Activated CD4-positive, alpha-beta T cell treated with anti-CD3 and anti-CD28 coated beads, Interleukin-2, amount 50 U/mL, for 24 hours (primary cell): ENCODE results near the gene CNPY2.
"Not testable (repeated sequence)": the region's sequence is repeated elsewhere in the genome, so short reads cannot be mapped to it uniquely, and the experiment has no call there.

ENCODE experiments used
- DNase-seq, 2 donors: peaks; one replicate each; pipeline ENCODE4 v3.0.0-alpha.2; 2020; ENCODE audit warnings: low read depth in 1 of 2, low spot score in 1 of 2

Gene CNPY2

GRCh38 chr12:56298828-56299227 lies 17.0 kb downstream of the CNPY2 start:
- DNase-seq: no peak

- DNase-seq: no peak
These were observed 18.4 kb downstream of the CNPY2 start for GRCh38 chr12:56297400-56297799.

DNA sequence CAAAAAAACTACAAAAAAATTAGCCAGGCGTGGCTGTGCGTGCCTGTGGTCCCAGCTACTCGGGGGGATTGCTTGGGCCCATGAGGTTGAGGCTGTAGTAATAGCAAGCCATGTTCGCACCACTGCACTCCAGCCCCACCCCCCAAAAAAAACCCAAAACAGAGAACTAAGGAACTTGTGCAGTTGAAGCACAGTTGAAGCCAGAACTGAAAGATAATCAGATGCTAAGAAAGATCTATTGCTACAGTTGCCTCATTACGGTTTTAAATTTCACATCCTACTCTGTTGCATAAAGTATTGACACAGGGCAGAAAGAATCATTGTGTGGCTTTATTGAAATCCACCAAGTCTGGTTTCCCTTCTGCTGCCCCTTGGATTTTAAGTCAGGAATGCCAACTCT lies 19.5 kb downstream of the CNPY2 start:
- no peak for DNase-seq

DNA sequence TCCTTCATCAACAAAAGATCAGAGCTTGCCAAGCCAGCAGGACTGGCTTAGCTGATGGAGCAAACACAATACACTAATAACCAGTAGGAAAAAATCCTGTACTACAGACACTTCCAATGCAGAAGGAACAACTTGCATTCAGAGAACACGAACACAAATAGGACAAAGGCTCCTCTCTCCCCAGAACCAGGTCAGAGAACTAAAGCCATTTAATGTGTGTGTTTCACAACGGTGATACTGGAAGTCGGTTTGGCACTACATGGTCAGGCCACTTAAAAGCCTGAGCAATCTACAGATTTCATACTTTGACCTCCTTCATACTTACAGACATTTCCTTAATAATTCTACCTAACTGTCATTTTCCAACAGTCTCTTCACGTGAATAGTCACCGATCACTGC lies 22.0 kb downstream of the CNPY2 start:
- DNase-seq: no peak

DNA sequence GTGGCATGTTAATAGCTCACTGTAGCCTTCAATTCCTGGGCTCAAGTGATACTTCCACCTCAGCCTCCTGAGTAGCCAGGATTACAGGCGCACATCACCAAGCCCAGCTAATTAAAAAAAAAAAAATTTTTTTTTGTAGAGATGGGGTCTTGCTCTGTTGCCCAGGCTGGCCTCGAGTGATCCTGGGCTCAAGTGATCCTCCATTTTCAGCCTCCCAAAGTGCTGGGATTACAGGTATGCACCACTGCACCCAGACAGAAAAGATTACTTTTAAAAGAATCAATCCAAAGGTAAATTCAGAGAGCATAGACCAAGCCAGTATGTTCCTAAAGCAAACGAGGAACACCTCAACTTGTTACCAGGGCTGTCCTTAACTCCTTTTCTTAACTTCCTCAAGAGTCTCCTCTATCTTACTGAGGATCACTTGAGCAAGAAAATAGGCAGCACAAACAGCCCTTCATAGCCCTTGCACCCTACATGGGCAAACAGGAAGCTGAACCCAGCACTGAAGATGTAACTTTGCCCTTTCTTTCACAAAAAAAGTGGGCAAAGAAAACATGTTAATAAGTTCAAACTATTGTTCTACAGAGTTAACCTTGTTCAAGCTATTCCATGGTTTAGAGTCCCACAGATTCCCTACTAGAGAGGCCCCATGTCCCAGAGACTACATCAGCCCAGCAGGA lies 26.9 kb downstream of the CNPY2 start:
- DNase-seq: no peak

DNA sequence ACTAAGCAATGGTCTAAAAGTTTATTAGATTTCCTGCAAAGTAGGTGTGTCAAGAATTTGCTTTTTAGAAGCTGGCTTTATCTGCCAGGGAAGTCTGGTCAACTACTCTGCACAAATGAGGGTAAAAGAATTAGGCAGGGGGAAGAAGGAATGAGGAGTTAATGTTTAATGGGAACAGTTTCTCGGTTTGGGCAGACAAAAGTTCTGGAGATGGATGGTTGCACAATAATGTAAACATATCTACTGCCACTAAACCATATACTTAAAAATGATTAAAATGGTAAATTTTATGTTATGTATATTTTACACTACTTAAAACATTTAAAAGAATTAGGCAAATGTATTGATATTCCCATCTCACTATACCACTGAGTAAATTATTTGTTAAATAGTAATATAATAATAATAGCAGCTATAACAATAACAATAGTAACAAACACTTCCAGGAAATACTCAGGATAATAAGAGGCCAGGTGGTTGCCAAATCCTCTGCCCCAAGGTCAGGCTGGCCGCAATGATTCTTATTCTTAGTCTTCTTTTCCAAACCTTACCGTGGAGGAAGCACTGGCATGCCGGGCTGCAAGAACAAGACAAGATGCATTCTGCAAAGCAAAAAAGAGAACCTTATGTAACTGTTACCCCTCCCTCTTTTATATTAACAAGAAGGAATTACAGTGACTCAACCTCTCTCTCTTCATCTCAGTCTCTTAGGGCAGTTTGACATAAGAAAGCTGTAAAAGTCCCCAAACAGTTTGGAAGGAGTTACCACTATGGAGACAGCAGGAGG lies 29.6 kb downstream of the CNPY2 start:
- no peak for DNase-seq

GRCh38 chr12:56284263-56284662 lies 31.5 kb downstream of the CNPY2 start:
- not testable (repeated sequence) for DNase-seq

DNA sequence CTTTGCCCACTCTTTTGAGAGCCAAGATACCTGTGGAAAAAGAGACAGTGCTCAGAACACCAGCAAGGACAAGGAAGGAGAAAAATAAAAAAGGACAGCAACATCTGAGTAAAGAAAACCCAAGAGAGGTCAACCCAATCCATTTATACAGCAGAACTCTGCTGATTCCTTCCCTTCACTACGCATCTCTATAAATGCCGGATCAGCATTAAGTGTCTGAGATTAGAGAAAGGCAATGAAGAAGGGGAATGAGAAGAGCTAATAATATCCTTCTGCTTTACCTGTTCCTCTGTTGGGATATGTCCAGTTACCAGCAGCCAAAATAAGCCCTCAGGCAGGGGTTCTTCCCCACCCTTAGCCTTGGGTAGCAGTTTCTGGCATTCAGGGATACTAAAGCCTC lies 33.2 kb downstream of the CNPY2 start:
- DNase-seq: no peak

DNA sequence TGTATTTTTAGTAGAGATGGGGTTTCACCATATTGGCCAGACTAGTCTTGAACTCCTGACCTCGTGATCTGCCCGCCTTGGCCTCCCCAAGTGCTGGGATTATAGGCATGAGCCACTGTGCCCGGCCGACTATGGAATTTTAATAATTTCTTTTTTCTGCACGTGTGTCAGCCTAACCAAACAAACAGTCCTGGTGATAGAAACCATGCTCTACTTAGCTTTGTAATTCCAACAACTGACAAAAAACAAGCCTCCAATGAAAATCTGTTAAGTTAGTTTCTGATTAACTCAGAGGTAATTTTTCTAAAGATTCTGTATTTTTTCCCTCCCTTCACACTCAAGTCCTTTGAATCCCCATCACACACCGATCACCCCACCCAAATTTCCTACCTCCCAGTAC lies 33.8 kb downstream of the CNPY2 start:
- no peak for DNase-seq

- DNase-seq: no peak
These were observed 34.9 kb downstream of the CNPY2 start for GRCh38 chr12:56280849-56281248.

DNA sequence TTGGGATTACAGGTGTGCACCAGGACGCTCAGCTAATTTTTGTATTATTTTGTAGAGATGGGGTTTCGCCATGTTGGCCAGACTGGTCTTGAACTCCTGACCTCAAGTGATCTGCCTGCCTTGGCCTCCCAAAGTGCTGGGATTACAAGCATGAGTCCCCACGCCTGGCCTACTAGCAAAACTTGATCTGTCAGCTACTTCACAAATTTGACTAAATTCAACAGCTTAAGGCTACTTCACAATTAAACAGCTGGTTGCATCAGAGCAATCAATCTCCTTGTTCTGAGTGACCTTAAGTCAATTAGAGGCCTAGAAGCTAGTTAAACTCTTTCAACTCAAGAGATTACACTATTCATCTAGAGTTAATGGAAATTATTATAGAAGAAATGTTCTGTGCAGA lies 36.9 kb downstream of the CNPY2 start:
- no peak for DNase-seq

DNA sequence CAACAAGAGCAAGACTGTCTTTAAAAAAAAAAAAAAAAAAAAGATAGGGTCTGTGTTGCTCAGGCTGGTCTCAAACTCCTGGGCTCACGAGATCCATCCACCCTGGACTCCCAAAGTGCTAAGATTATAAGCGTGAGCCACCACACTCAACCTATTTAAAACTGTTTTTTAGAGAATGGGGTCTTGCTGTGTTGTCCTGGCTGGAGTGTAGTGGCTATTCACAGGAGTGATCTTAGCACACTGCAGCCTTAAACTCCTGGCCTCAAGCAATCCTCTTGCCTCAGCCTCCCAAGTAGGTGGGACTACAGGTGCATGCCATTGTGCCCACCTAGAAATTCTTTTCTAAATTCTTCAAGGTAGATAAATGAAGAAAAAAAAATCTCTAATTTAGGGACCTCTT lies 41.5 kb downstream of the CNPY2 start:
- no peak for DNase-seq

GRCh38 chr12:56272468-56272867 lies 43.3 kb downstream of the CNPY2 start:
- DNase-seq: not testable (repeated sequence)

DNA sequence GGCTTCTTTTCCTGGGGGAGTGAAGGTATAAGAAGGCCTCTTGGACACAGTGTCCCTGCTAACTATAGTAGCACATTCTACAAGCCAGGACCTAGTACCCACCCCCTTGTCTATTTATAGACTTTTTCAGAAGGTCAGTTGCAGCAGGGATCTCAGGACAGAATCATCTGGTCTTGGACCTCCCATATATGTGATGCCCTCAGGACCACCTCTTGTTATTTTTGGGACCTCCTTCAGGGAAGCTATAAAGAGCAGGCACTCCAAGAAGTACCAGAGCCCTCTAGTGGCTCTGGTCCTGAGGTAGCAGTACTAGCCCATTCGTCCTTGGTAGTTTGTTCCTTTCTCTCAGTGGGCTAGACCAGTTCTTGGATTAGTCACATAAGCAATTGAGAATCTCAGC lies 44.8 kb downstream of the CNPY2 start:
- no peak for DNase-seq

GRCh38 chr12:56267443-56268071 lies 48.2 kb downstream of the CNPY2 start:
- no peak for DNase-seq

GRCh38 chr12:56266693-56267442 lies 48.9 kb downstream of the CNPY2 start, which contains the start of gene COQ10A:
Gene COQ10A (plus strand): TSS chr12:56266942. CDS start chr12:56267119, 177 bp downstream.
- peak; percentile 66 to 84 for DNase-seq

- not testable (repeated sequence) for DNase-seq
These were observed 49.6 kb downstream of the CNPY2 start for GRCh38 chr12:56266068-56266692.

- DNase-seq: not testable (repeated sequence)
These were observed 52.8 kb downstream of the CNPY2 start for GRCh38 chr12:56262955-56263354.

DNA sequence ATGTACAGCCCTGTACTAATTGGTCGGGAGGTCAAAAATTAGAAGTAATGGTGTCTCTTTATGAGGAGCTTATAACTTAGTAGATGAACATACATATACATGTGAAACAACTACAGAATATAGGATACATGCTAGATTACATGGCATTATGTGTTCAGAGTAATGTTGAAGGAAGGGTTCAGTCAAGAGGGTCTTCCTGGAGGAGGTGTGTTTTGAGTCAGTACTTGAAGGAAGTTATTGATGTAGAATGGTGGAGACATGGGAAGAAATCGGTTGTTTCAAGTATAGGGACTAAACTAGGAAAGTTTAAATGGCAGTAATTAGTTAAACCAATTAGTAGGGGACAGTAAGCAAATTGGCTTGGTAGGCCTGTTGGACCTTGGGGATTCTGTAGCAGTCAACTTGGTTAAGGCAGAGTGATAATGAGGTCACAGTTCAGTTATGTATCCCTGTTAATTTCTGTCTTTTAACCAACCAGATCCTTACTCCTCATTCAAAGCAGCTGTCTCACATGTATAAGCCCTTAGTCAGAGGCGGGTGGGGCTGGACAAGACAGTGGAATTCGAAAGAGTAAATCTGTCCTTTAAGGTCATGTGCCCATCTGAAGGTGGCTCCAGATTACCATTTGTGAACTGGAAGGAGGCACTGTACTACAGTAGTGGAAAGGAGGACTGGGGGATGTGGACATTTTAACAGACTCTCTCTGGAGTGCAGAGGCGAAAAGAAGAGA lies 54.1 kb downstream of the CNPY2 start:
- DNase-seq: no peak

DNA sequence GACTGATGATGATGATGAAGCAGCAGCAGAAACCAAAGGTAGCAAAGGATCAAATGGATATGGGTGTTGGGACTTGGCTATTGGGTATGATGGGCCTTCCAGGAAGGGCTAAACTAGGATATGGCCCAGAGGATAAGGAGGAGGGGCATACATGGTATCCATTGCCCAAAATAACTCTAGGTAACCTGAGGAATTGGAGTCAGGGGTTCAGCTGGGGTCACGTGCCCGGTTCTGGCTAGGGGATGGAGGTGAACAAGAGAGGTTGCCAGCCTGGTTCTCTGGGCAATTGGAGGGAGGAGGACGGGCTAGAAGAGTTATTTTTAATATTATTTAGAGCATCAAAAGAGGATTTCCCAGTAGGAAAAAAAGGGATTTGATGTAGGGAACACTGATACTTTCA lies 54.9 kb downstream of the CNPY2 start:
- no peak for DNase-seq
